Stomach smooth muscle (tissue), 2 donors: Measurements from ENCODE around the gene HSD17B1.
"Not testable (repeated sequence)": the region's sequence is repeated elsewhere in the genome, so short reads cannot be mapped to it uniquely, and the experiment has no call there.

Experiments
- H3K27ac ChIP-seq: one replicate; pipeline ENCODE4 v1.7.0; 2013; ENCODE audit warnings: mild to moderate bottlenecking, low read length, inconsistent platforms
- H3K27me3 ChIP-seq, 2 donors: one replicate each; pipeline ENCODE4 v1.7.0; 2013; ENCODE audit warnings: low read length in 2 of 2; ENCODE audit not compliant: insufficient read depth in 2 of 2, control insufficient read depth in 1 of 2
- H3K36me3 ChIP-seq, 2 donors: one replicate each; pipeline ENCODE4 v1.7.0; 2013; ENCODE audit warnings: low read length in 2 of 2; ENCODE audit not compliant: control insufficient read depth in 2 of 2, insufficient read depth in 2 of 2
- H3K4me1 ChIP-seq: one replicate; pipeline ENCODE4 v1.7.0; 2013; ENCODE audit warnings: low read length; ENCODE audit not compliant: control insufficient read depth, insufficient read depth
- H3K4me3 ChIP-seq, 2 donors: one replicate each; pipeline ENCODE4 v1.7.0; 2013; ENCODE audit warnings: low read length in 2 of 2
- H3K9ac ChIP-seq, 2 donors: one replicate each; pipeline ENCODE4 v1.7.0; 2013; ENCODE audit warnings: low read length in 2 of 2, mild to moderate bottlenecking in 1 of 2
- H3K9me3 ChIP-seq, 2 donors: one replicate each; pipeline ENCODE4 v1.7.0; 2013; ENCODE audit warnings: low read length in 2 of 2; ENCODE audit not compliant: control insufficient read depth in 2 of 2
- donor health status: healthy.
- donor health status: Pancreatic carcinoma.

HSD17B1 gene, protein sequence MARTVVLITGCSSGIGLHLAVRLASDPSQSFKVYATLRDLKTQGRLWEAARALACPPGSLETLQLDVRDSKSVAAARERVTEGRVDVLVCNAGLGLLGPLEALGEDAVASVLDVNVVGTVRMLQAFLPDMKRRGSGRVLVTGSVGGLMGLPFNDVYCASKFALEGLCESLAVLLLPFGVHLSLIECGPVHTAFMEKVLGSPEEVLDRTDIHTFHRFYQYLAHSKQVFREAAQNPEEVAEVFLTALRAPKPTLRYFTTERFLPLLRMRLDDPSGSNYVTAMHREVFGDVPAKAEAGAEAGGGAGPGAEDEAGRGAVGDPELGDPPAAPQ

DNA sequence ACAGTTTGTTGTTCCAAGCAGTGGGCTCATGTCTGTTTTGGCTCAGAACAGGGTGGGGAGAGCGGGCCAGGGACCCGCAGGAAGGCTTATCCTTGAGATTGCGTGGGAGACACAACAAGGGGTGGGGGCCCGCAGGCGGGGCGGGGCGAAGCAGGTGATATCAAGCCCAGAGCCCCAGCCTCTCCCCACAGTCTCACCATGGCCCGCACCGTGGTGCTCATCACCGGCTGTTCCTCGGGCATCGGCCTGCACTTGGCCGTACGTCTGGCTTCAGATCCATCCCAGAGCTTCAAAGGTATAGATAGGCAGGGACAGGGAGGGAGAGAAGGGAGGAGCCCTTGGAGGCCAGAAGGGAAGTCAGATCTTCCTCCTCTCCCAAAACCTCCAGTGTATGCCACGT lies at the start of gene HSD17B1:
Gene HSD17B1, plus strand, starts transcription at position 188 of the 400 bp plus-strand sequence. Its CDS starts 11 bp downstream, at position 199.
- H3K36me3 ChIP-seq, H3K27ac ChIP-seq, H3K27me3 ChIP-seq, H3K9me3 ChIP-seq: not testable (repeated sequence)
- peaks cover 24% of the 10 kb centered on the region for H3K4me1 ChIP-seq
- H3K4me3 ChIP-seq, result peak within 1 kb of the TSS; percentile 89 to 93
- peak within 1 kb of the TSS in 1 of 2 donors; percentile 99 for H3K9ac ChIP-seq

GRCh38 chr17:42502926-42503325 lies 49.8 kb upstream of the HSD17B1 start:
- H3K9me3 ChIP-seq, result no peaks in the 10 kb centered on the region
- H3K9ac ChIP-seq, result no peak overlapping the region
- no peaks in the 10 kb centered on the region for H3K27me3 ChIP-seq
- no peak overlapping the region for H3K4me3 ChIP-seq
- no peak overlapping the region for H3K27ac ChIP-seq
- peaks cover 43 to 50% of the 10 kb centered on the region in 2 donors for H3K36me3 ChIP-seq
- H3K4me1 ChIP-seq, result peaks cover 3% of the 10 kb centered on the region

GRCh38 chr17:42507671-42508070 lies 45.1 kb upstream of the HSD17B1 start:
- H3K36me3 ChIP-seq, result peaks cover 47 to 51% of the 10 kb centered on the region in 2 donors
- no peak overlapping the region for H3K9ac ChIP-seq
- H3K27me3 ChIP-seq, result no peaks in the 10 kb centered on the region
- H3K27ac ChIP-seq, result no peak overlapping the region
- H3K4me1 ChIP-seq, result peaks cover 8% of the 10 kb centered on the region
- H3K4me3 ChIP-seq, result no peak overlapping the region
- no peaks in the 10 kb centered on the region for H3K9me3 ChIP-seq

DNA sequence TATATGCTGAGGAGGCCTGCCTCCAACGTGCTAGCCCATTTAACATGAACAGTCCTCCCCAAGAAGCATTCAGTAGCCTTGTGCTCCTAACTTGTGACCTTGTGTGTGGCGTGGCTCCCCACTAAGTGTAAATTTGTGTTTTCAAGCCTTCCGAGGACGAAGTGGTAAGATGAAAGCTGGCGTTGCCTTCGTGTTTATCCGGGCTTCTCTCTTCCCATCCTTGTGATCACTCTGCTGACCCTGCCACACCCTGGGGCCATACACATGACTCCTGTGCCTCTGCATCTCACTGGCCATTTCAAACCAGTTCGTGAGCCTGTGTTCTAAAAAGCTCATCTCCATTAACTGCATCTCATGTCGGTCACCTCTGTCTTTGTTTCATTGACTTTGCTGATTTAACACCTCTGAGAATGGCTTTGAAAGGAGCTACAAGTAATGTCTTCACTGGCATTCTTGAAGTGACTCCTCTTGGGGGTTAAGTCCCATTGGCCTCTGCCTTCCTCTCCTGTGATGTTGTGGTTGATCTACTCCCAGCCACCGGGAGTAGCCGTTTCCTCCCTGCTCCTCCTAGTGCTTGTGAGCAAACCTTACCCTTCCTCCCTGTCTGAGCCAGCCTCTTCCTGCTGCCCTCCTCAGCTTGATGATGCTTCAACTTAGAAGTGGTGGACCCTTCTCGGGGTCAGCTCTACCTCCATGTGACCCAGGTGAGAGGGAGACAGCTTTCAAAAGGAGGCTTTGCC lies 44.1 kb upstream of the HSD17B1 start:
- H3K4me1 ChIP-seq, result peaks cover 14% of the 10 kb centered on the region
- no peak overlapping the region for H3K9ac ChIP-seq
- H3K9me3 ChIP-seq, result no peaks in the 10 kb centered on the region
- no peak overlapping the region for H3K4me3 ChIP-seq
- H3K27ac ChIP-seq, result no peak overlapping the region
- H3K27me3 ChIP-seq, result no peaks in the 10 kb centered on the region
- H3K36me3 ChIP-seq, result peaks cover 40 to 46% of the 10 kb centered on the region in 2 donors

DNA sequence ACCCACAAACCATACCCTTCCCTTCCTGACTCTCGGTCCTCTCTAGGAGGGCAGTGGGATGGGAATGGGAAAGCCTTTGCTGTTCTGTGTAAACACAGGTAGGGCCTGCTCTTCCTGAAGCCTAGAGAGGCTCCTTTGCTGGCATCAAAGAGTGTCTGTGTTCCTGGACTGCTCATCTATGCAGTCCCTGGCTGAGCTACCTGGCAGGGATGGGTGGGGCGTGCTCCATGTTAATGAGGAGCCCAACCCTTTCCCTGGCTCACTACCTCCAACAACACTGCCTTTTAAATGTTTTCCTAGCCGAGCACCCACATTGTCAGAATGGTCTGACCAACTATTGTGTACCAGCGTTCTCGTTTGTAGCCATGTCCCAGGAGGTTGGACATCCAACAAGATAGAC lies 43.3 kb upstream of the HSD17B1 start:
- H3K27ac ChIP-seq, result no peak overlapping the region
- peak overlapping the region in 1 of 2 donors; percentile 2 for H3K9ac ChIP-seq
- no peak overlapping the region for H3K4me3 ChIP-seq
- no peaks in the 10 kb centered on the region for H3K9me3 ChIP-seq
- peaks cover 37 to 50% of the 10 kb centered on the region in 2 donors for H3K36me3 ChIP-seq
- no peaks in the 10 kb centered on the region for H3K27me3 ChIP-seq
- H3K4me1 ChIP-seq, result peaks cover 15% of the 10 kb centered on the region

DNA sequence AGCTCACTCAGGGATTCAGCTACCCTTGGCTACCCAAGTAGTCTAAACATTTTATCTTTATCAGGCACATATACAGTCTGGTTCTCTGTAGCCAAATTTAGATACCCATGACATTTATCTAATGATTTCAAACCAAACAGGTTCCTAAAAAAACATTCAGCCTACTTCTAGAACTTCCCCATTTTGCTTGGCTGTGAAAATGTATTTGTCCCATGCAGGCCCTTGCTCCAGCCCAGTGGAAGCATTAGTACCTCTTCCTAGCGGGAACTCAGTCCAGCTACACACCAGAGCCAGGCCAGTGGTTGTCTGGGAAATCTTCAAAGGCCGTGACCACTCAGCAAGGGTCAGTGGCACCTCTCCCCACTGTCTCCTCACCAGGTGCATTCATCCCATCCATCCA lies 42.9 kb upstream of the HSD17B1 start:
- H3K4me3 ChIP-seq, result no peak overlapping the region
- H3K36me3 ChIP-seq, result peaks cover 33 to 50% of the 10 kb centered on the region in 2 donors
- peaks cover 15% of the 10 kb centered on the region for H3K4me1 ChIP-seq
- H3K27ac ChIP-seq, result no peak overlapping the region
- H3K9ac ChIP-seq, result no peak overlapping the region
- H3K27me3 ChIP-seq, result no peaks in the 10 kb centered on the region
- no peaks in the 10 kb centered on the region for H3K9me3 ChIP-seq

DNA sequence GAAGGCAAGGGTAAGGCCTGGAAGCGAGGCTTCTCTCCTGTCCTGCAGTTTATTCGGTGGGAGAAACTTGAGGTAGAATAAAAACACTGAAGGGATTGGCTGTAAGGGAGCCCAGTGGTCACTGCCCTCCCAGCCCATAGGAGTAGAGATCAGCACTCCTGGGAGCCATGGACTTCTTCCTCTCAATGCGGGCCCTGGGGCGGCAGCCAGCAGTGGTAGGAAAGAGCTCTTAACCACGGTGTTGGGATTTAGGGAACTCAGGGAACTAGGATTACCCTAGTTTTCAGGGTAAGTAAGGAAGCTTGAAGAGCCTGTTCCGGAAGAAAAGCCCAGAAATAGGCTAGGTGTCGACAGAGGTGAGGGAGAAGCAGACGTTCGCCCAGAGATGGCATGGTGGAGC lies 40.5 kb upstream of the HSD17B1 start:
- H3K4me3 ChIP-seq, result no peak overlapping the region
- no peak overlapping the region for H3K9ac ChIP-seq
- H3K36me3 ChIP-seq, result peaks cover 36 to 50% of the 10 kb centered on the region in 2 donors
- H3K4me1 ChIP-seq, result peaks cover 25% of the 10 kb centered on the region
- H3K27ac ChIP-seq, result peak overlapping the region; percentile 62
- no peaks in the 10 kb centered on the region for H3K27me3 ChIP-seq
- no peaks in the 10 kb centered on the region for H3K9me3 ChIP-seq

- Histone ChIP-seq H3K4me3 (no peak overlapping the region), H3K9me3 (no peaks in the 10 kb centered on the region), H3K4me1 (peaks cover 30% of the 10 kb centered on the region), H3K9ac (no peak overlapping the region), H3K27ac (peak overlapping the region; percentile 62), H3K36me3 (peaks cover 34 to 45% of the 10 kb centered on the region in 2 donors), H3K27me3 (no peaks in the 10 kb centered on the region)
Measured at GRCh38 chr17:42512733-42513251, 39.9 kb upstream of the HSD17B1 start.

DNA sequence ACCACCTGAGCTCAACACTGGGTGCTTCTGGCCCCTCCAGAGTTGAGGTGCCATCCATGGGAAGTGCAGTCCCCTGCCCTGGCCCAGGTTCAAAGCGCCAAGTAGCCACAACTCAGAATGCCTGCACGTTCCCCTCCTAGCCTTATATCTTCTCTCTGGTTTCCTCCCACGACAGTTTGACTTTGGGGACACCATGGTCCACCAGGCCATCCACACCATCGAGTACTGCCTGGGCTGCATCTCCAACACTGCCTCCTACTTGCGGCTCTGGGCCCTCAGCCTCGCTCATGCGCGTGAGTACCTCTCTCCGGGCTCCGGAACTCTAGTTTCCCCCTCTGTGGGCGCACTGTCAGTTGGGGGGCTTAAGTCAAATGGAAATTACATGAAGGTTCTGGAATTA lies 39.0 kb upstream of the HSD17B1 start:
- peak overlapping the region; percentile 46 for H3K27ac ChIP-seq
- H3K36me3 ChIP-seq, result peaks cover 26 to 36% of the 10 kb centered on the region in 2 donors
- H3K4me1 ChIP-seq, result peaks cover 39% of the 10 kb centered on the region

DNA sequence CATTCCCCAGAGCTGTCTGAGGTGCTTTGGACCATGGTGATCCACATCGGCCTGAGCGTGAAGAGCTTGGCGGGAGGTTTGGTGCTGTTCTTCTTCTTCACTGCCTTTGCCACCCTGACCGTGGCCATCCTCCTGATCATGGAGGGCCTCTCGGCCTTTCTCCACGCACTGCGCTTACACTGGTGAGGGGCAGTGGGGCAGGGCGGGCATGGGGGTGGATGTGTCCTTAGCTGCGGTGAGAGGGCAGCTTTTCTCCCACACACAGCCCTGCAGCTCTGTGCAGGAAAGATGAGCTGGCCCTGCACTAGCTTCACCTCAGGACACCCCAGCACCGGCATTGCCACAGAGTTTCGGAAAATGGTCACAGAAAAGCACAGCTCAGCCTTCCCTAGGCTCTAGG lies 38.4 kb upstream of the HSD17B1 start:
- Histone ChIP-seq H3K27me3 (no peaks in the 10 kb centered on the region), H3K36me3 (peaks cover 20 to 30% of the 10 kb centered on the region in 2 donors), H3K9me3 (no peaks in the 10 kb centered on the region), H3K4me3 (no peak overlapping the region), H3K4me1 (peaks cover 45% of the 10 kb centered on the region), H3K9ac (peak overlapping the region in 1 of 2 donors; percentile 13), H3K27ac (peak overlapping the region; percentile 46)

More for the DNA sequence above, 39.0 kb upstream of the HSD17B1 start:
- no peaks in the 10 kb centered on the region for H3K9me3 ChIP-seq
- no peaks in the 10 kb centered on the region for H3K27me3 ChIP-seq
- H3K9ac ChIP-seq, result peak overlapping the region in 1 of 2 donors; percentile 29
- H3K4me3 ChIP-seq, result no peak overlapping the region
